ENCODE measurements around the gene P2RY8. TPM values are rescaled to one million over a fixed set of nuclear protein-coding genes. Genes with fewer than 3 reads are reported as not detected.

The P2RY8 gene
- total RNA-seq, 4 donors from 2014 or later = 0.98 to 7.1 (median 2.7) TPM

GRCh38 chrX:1475881-1476280 is 61.1 kb downstream of the P2RY8 start:
- TF ChIP-seq, protein P1, sequence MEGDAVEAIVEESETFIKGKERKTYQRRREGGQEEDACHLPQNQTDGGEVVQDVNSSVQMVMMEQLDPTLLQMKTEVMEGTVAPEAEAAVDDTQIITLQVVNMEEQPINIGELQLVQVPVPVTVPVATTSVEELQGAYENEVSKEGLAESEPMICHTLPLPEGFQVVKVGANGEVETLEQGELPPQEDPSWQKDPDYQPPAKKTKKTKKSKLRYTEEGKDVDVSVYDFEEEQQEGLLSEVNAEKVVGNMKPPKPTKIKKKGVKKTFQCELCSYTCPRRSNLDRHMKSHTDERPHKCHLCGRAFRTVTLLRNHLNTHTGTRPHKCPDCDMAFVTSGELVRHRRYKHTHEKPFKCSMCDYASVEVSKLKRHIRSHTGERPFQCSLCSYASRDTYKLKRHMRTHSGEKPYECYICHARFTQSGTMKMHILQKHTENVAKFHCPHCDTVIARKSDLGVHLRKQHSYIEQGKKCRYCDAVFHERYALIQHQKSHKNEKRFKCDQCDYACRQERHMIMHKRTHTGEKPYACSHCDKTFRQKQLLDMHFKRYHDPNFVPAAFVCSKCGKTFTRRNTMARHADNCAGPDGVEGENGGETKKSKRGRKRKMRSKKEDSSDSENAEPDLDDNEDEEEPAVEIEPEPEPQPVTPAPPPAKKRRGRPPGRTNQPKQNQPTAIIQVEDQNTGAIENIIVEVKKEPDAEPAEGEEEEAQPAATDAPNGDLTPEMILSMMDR (IDR thresholded peaks at IDR 0.05; ENCODE audit: low read depth) = no peak

DNA sequence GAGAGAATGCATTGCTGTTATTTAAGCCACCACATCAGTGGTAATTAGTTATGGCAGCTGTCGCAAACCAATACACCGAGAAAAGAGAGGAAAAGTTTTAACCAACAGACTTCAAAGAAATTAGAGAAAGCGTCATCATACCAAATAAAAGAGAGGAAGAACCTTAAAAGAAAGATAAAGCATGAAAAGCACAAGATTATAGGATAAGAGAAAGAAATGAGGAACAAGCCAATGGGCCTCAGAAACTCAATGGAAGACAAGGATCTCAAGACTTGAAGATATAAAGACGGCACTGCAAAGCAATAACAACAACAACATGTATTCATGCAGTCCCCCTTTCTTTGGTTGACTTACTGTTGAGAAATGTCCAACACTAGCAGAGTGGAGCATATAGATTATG is 61.5 kb downstream of the P2RY8 start:
- TF ChIP-seq, protein P1 (IDR thresholded peaks at IDR 0.05; ENCODE audit: low read depth) = no peak

GRCh38 chrX:1472975-1473374 is 64.0 kb downstream of the P2RY8 start:
- TF ChIP-seq, protein P1 (IDR thresholded peaks at IDR 0.05; ENCODE audit: low read depth) = no peak

DNA sequence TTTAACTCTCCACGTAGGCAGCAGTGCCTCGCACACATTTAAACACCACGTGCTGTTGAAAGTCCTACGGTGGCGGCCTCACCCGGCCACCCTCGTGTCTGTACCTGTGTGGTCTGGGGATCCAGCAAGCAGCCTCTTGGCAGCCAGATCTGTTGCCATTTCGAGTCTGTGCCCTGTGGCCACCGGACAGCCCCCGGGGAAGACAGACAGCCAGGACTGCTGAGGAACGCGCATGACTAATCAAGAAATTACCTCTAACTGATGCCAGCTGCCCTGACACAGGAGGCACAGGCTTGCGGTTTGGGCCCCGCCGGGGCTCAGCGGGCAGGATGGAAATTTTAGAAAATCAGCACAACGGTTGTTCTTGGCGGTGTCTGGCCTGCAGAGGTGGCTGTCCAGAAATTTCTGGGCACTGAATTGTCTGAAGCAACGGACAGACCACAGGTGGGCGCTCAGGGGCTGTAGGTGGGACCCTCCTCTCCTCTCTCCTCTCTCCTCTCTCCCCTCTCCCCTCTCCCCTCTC is 68.7 kb downstream of the P2RY8 start:
- TF ChIP-seq, protein P1 (IDR thresholded peaks at IDR 0.05; ENCODE audit: low read depth) = no peak

GRCh38 chrX:1466971-1467561 is 69.9 kb downstream of the P2RY8 start:
- TF ChIP-seq, protein P1 (IDR thresholded peaks at IDR 0.05; ENCODE audit: low read depth) = no peak

- TF ChIP-seq, protein P1 (IDR thresholded peaks at IDR 0.05; ENCODE audit: low read depth) = no peak
Measured at GRCh38 chrX:1466232-1466661, 70.7 kb downstream of the P2RY8 start.

DNA sequence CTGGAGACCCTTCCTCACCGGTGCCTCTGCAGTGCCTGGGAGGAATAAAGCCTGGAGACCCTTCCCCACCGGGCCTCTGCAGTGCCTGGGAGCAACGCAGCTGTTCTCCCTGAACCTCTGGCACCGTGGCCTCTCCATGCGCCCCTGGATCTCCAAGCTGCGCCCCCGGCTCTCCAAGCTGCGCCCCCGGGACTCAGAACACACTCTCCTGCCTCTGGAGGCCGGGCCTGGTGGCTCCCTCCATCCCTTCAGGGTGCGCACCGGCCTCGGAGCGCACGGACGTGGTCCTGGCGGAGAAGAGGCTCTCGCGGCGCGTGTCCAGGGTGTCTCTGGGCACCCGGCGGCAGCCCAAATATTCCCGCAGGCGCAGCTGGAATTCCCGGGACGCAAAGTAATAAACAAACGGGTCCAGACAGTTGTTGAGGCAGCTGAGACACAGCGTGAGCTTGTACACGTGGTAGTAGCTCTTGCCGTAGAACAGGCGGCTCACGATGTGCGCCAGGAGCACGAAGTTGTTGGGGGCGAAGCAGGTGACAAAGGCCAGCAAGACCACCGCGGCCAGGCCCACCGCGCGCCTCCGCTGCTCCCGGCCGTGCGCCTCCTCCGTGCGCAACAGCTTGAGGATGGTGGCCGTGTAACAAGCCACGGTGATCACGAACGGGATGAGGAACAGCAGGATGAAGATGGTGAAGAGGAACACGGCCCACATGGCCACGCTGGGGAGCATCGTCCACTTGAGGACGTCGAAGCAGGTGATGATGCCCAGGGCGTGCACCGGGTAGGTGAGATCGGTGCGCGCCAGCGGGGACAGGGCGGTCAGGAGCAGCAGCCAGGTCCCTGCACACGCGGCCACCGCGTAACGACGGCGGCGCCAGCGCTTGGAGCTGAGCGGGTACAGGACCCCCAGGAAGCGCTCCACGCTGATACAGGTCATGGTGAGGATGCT is 71.4 kb downstream of the P2RY8 start:
- TF ChIP-seq, protein P1 (IDR thresholded peaks at IDR 0.05; ENCODE audit: low read depth) = no peak

Data from subcutaneous adipose tissue (tissue), 4 donors.